ENCODE measurements around the gene LRRC45. TPM values are rescaled to one million over a fixed set of nuclear protein-coding genes. Genes with fewer than 3 reads are reported as not detected.
A peak's percentile ranks its signal among the peaks of the same experiment; 100 is the strongest.

Gene LRRC45
- total RNA-seq, 1 donor from 2014 or later = 39.4 TPM

GRCh38 chr17:82016875-82017459, 6.1 kb upstream of the LRRC45 start:
- no peak for DNase-seq (ENCODE audit: low spot score, unreplicated experiment)
- Mint-ChIP-seq H3K4me1 (ENCODE audit: low read depth) (peaks cover 5% of the 10 kb centered on the region), H3K9me3 (ENCODE audit: low read depth) (no peaks in the 10 kb centered on the region), H3K27ac (no peak overlapping the region), H3K4me3 (ENCODE audit: low read depth) (no peak overlapping the region), H3K36me3 (ENCODE audit: insufficient read depth) (peaks cover 2% of the 10 kb centered on the region), H3K27me3 (no peaks in the 10 kb centered on the region)
- TF ChIP-seq, protein P1, sequence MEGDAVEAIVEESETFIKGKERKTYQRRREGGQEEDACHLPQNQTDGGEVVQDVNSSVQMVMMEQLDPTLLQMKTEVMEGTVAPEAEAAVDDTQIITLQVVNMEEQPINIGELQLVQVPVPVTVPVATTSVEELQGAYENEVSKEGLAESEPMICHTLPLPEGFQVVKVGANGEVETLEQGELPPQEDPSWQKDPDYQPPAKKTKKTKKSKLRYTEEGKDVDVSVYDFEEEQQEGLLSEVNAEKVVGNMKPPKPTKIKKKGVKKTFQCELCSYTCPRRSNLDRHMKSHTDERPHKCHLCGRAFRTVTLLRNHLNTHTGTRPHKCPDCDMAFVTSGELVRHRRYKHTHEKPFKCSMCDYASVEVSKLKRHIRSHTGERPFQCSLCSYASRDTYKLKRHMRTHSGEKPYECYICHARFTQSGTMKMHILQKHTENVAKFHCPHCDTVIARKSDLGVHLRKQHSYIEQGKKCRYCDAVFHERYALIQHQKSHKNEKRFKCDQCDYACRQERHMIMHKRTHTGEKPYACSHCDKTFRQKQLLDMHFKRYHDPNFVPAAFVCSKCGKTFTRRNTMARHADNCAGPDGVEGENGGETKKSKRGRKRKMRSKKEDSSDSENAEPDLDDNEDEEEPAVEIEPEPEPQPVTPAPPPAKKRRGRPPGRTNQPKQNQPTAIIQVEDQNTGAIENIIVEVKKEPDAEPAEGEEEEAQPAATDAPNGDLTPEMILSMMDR (IDR thresholded peaks at IDR 0.05; ENCODE audit: unreplicated experiment) = no peak

GRCh38 chr17:82017612-82018151, 5.4 kb upstream of the LRRC45 start:
- TF ChIP-seq, protein P1 (IDR thresholded peaks at IDR 0.05; ENCODE audit: unreplicated experiment) = no peak
- Mint-ChIP-seq H3K4me3 (ENCODE audit: low read depth) (no peak overlapping the region), H3K36me3 (ENCODE audit: insufficient read depth) (peaks cover 2% of the 10 kb centered on the region), H3K9me3 (ENCODE audit: low read depth) (no peaks in the 10 kb centered on the region), H3K27ac (no peak overlapping the region), H3K4me1 (ENCODE audit: low read depth) (peaks cover 5% of the 10 kb centered on the region), H3K27me3 (no peaks in the 10 kb centered on the region)
- no peak for DNase-seq (ENCODE audit: low spot score, unreplicated experiment)

GRCh38 chr17:82018152-82018988, 4.7 kb upstream of the LRRC45 start:
- DNase-seq (ENCODE audit: low spot score, unreplicated experiment) = no peak
- Mint-ChIP-seq H3K27ac (peak overlapping the region; percentile 71), H3K27me3 (no peaks in the 10 kb centered on the region), H3K4me3 (ENCODE audit: low read depth) (no peak overlapping the region), H3K36me3 (ENCODE audit: insufficient read depth) (peaks cover 2% of the 10 kb centered on the region), H3K9me3 (ENCODE audit: low read depth) (no peaks in the 10 kb centered on the region), H3K4me1 (ENCODE audit: low read depth) (peaks cover 5% of the 10 kb centered on the region)
- TF ChIP-seq, protein P1 (IDR thresholded peaks at IDR 0.05; ENCODE audit: unreplicated experiment) = no peak

DNA sequence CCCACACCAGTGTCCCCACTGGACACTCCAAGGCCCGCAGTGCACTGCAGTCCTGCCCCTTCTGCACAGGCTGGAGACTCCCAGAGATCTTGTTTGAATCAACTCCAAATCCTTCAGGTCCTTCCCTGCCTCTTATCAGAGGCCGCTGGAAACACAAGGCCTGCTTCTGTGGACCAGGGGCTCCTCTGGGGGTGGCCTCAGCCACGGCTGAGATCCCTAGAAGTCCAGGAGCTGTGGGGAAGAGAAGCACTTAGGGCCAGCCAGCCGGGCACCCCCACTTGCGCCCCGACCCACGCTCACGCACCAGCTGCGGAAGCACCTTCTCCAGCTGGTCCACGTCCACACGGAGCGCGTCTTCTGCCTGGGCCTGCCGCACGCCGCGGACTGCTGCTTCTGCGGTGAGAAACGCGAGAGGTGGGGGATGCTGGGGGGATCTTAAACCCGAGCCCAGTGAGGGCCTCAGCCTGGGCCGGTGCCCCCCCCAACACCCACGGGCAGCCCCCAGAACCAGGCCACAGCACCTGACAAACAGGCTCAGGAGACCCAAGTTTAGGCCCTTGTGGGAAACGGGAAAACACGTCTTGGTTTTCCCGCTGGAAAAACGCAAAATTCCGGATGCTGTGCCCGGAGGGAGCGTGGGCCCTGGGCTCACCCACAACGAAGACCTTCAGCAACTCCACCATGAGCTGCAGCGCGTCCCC, 4.0 kb upstream of the LRRC45 start:
- H3K27ac Mint-ChIP-seq = no peak overlapping the region
- peaks cover 2% of the 10 kb centered on the region for H3K36me3 Mint-ChIP-seq (ENCODE audit: insufficient read depth)
- TF ChIP-seq, protein P1 (IDR thresholded peaks at IDR 0.05; ENCODE audit: unreplicated experiment) = no peak
- H3K4me3 Mint-ChIP-seq (ENCODE audit: low read depth) = no peak overlapping the region
- no peaks in the 10 kb centered on the region for H3K9me3 Mint-ChIP-seq (ENCODE audit: low read depth)
- H3K27me3 Mint-ChIP-seq = no peaks in the 10 kb centered on the region
- DNase-seq (ENCODE audit: low spot score, unreplicated experiment) = no peak
- H3K4me1 Mint-ChIP-seq (ENCODE audit: low read depth) = peaks cover 10% of the 10 kb centered on the region
